Brain microvascular endothelial cell (primary cell): ENCODE measurements around the gene NME9.

ENCODE experiments used
- DNase-seq: peaks from one replicate; pipeline ENCODE4 v3.0.0-alpha.2; 2020
- H3K27ac ChIP-seq: fragments of 250-450 bp; sonication (Bioruptor Pico); 2 replicates; pipeline ENCODE4 v1.5.1; 2020; ENCODE audit warnings: mild to moderate bottlenecking, moderate library complexity
- H3K27me3 ChIP-seq: fragments of 250-450 bp; sonication (Bioruptor Pico); replicated peaks from 2 replicates; pipeline ENCODE4 v1.5.1; 2020; ENCODE audit warnings: mild to moderate bottlenecking
- H3K36me3 ChIP-seq: fragments of 250-450 bp; sonication (Bioruptor Pico); replicated peaks from 2 replicates; pipeline ENCODE4 v1.5.1; 2020; ENCODE audit warnings: mild to moderate bottlenecking
- H3K4me3 ChIP-seq: 2 replicates; pipeline ENCODE4 v1.5.1; 2011; ENCODE audit warnings: low read depth, mild to moderate bottlenecking, control low read depth, low read length, moderate library complexity
- CTCF ChIP-seq: IDR thresholded peaks from 2 replicates; pipeline ENCODE4 v1.5.1; 2011; ENCODE audit warnings: low read depth, mild to moderate bottlenecking, moderate library complexity, low read length, control low read depth, inconsistent platforms; ENCODE audit errors: missing control alignments
- in situ Hi-C: cut with HindIII; loops from 2 replicates; pipeline ENCODE4 v1.10.0; 2017; ENCODE audit warnings: low sequenced_read_pairs, low pct_ligation_motif_present

The NME9 gene

GRCh38 chr3:138297059-138297607 is 32.5 kb downstream of the NME9 start:
- no peaks in the 10 kb centered on the region for H3K27me3 ChIP-seq
- H3K4me3 ChIP-seq: no peak overlapping the region
- H3K36me3 ChIP-seq: peaks cover 20% of the 10 kb centered on the region
- H3K27ac ChIP-seq: no peak overlapping the region
- no peak for TF ChIP-seq CTCF
- in situ Hi-C loops: no loop called here
- DNase-seq: no peak

- peaks cover 22% of the 10 kb centered on the region for H3K36me3 ChIP-seq
- no peak for TF ChIP-seq CTCF
- no peak for DNase-seq
- no peak overlapping the region for H3K4me3 ChIP-seq
- H3K27ac ChIP-seq: no peak overlapping the region
- no peaks in the 10 kb centered on the region for H3K27me3 ChIP-seq
- in situ Hi-C loops: no loop called here
Measured at GRCh38 chr3:138296639-138297038, 33.0 kb downstream of the NME9 start.

GRCh38 chr3:138289701-138290100 is 40.0 kb downstream of the NME9 start:
- TF ChIP-seq CTCF: no peak
- H3K36me3 ChIP-seq: peaks cover 45% of the 10 kb centered on the region
- H3K4me3 ChIP-seq: no peak overlapping the region
- in situ Hi-C loops: no loop called here
- DNase-seq: no peak
- no peaks in the 10 kb centered on the region for H3K27me3 ChIP-seq
- no peak overlapping the region for H3K27ac ChIP-seq

- no peak for DNase-seq
- Histone ChIP-seq H3K36me3 (peaks cover 47% of the 10 kb centered on the region), H3K27me3 (no peaks in the 10 kb centered on the region), H3K27ac (no peak overlapping the region), H3K4me3 (no peak overlapping the region)
- in situ Hi-C loops: no loop called here
- TF ChIP-seq CTCF: no peak
Measured at GRCh38 chr3:138289260-138289659, 40.4 kb downstream of the NME9 start.

- peaks cover 36% of the 10 kb centered on the region for H3K36me3 ChIP-seq
- in situ Hi-C loops: no loop called here
- no peak overlapping the region for H3K27ac ChIP-seq
- H3K27me3 ChIP-seq: no peaks in the 10 kb centered on the region
- DNase-seq: no peak
- TF ChIP-seq CTCF: peak; percentile 48
- H3K4me3 ChIP-seq: no peak overlapping the region
Measured at GRCh38 chr3:138284957-138285477, 44.6 kb downstream of the NME9 start.

- no peak for DNase-seq
- no peak overlapping the region for H3K27ac ChIP-seq
- no peak overlapping the region for H3K4me3 ChIP-seq
- TF ChIP-seq CTCF: no peak
- in situ Hi-C loops: no loop called here
- H3K36me3 ChIP-seq: peaks cover 28% of the 10 kb centered on the region
- H3K27me3 ChIP-seq: no peaks in the 10 kb centered on the region
Measured at GRCh38 chr3:138284079-138284478, 45.6 kb downstream of the NME9 start.
